OCI-LY7 (cell line): ENCODE data around the gene GALNT12. TPM values are rescaled to one million over a fixed set of nuclear protein-coding genes. Genes with fewer than 3 reads are reported as not detected.

Experiments
- BruUV-seq: library from RNA; stranded (reverse); fragments of 400-500 nt; replicated peaks from 2 replicates; lab custom pipeline; 2021; lab: Mats Ljungman, UMichigan
- CTCF ChIA-PET: fragments of 300-600 bp; sonication (Branson Sonifier 250); formaldehyde crosslinking; loops from one replicate; lab custom pipeline; 2022; ENCODE audit warnings: antibody characterized with exemption; ENCODE audit not compliant: unreplicated experiment; lab: Charles Lee
- POLR2A ChIA-PET: fragments of 300-600 bp; sonication (Branson Sonifier 250); formaldehyde crosslinking; loops from one replicate; lab custom pipeline; 2022; ENCODE audit warnings: antibody characterized with exemption; lab: Charles Lee
- DNase-seq: peaks from one replicate; pipeline ENCODE4 v3.0.0-alpha.2; 2015; ENCODE audit warnings: low spot score
- H2AFZ ChIP-seq: fragments of 200-600 bp; sonication (generic), shearing (Covaris generic); 2 replicates; pipeline ENCODE4 v1.6.1; 2014; ENCODE audit warnings: mild to moderate bottlenecking, antibody characterized with exemption, low read length, moderate library complexity
- H3K27ac ChIP-seq: fragments of 200-600 bp; sonication (generic); 2 replicates; pipeline ENCODE4 v1.5.1; 2014; ENCODE audit warnings: mixed run types, low read depth, mild to moderate bottlenecking, moderate library complexity, low read length, inconsistent platforms; ENCODE audit not compliant: poor library complexity, severe bottlenecking
- H3K36me3 ChIP-seq: fragments of 200-600 bp; sonication (generic); 2 replicates; pipeline ENCODE4 v1.6.1; 2014; ENCODE audit warnings: mild to moderate bottlenecking, antibody characterized with exemption, low read length, moderate library complexity, mixed read lengths; ENCODE audit not compliant: insufficient read depth
- H3K4me1 ChIP-seq: fragments of 200-600 bp; sonication (generic); 2 replicates; pipeline ENCODE4 v1.5.1; 2014; ENCODE audit warnings: mild to moderate bottlenecking, low read length; ENCODE audit not compliant: insufficient read depth, poor library complexity, severe bottlenecking
- H3K4me2 ChIP-seq: fragments of 200-600 bp; sonication (generic); 2 replicates; pipeline ENCODE4 v1.6.1; 2014; ENCODE audit warnings: mild to moderate bottlenecking, low read length
- H3K4me3 ChIP-seq: fragments of 200-600 bp; sonication (generic); 2 replicates; pipeline ENCODE4 v1.5.1; 2014; ENCODE audit warnings: mild to moderate bottlenecking, low read depth, low read length; ENCODE audit not compliant: poor library complexity, severe bottlenecking
- H3K79me2 ChIP-seq: fragments of 200-600 bp; sonication (generic); 2 replicates; pipeline ENCODE4 v1.6.1; 2016; ENCODE audit warnings: low read depth, mild to moderate bottlenecking, low read length, moderate library complexity, mixed read lengths; ENCODE audit not compliant: insufficient read depth
- H3K9me2 ChIP-seq: fragments of 200-600 bp; sonication (generic); 2 replicates; pipeline ENCODE4 v1.6.1; 2016; ENCODE audit warnings: mild to moderate bottlenecking, low read length, mixed read lengths; ENCODE audit not compliant: insufficient read depth
- H3K9me3 ChIP-seq: fragments of 200-600 bp; sonication (generic); 2 replicates; pipeline ENCODE4 v1.6.1; 2014; ENCODE audit warnings: mild to moderate bottlenecking, mixed run types, low read length, mixed read lengths
- H4K20me1 ChIP-seq: fragments of 200-600 bp; sonication (generic); 2 replicates; pipeline ENCODE4 v1.6.1; 2014; ENCODE audit warnings: mild to moderate bottlenecking, antibody characterized with exemption, low read length, moderate library complexity, mixed read lengths; ENCODE audit not compliant: insufficient read depth
- CTCF ChIP-seq: fragments of 200-600 bp; sonication (generic); conservative IDR thresholded peaks from 2 replicates; pipeline ENCODE4 v1.5.1; 2014; ENCODE audit warnings: mild to moderate bottlenecking, antibody characterized with exemption, low read length, moderate library complexity, mixed read lengths
- EZH2phosphoT487 ChIP-seq: fragments of 200-600 bp; sonication (generic); IDR thresholded peaks from 2 replicates; pipeline ENCODE4 v1.6.1; 2018; ENCODE audit warnings: low read depth, borderline replicate concordance, mild to moderate bottlenecking, mixed run types, antibody characterized with exemption, low read length, moderate library complexity, mixed read lengths
- intact Hi-C: fragments of 100-400 bp; cut with micrococcal nuclease; formaldehyde crosslinking; loops from one replicate; pipeline ENCODE4 v1.10.0; 2022; ENCODE audit not compliant: unreplicated experiment
- total RNA-seq, 2 experiments: library from RNA; depleted of rRNA in 1 of 2; stranded (reverse); fragments of >200 nt in 1 of 2; shearing (Covaris generic) in 1 of 2; gene quantifications; 2 replicates each; pipeline ENCODE4 v1.2.3, GENCODE V29; 2014 to 2022

Gene GALNT12
- total RNA-seq, 2 experiments from 2014 or later: 5.5 to 9.7 TPM

- no TSS peak for BruUV-seq
- no peak for DNase-seq
- ChIA-PET POLR2A (no interaction called here), CTCF (no interaction called here)
- Histone ChIP-seq H3K4me3 (no peak overlapping the region), H3K9me3 (no peaks in the 10 kb centered on the region), H3K36me3 (peaks cover 9% of the 10 kb centered on the region; the same call in 1 of the 2 replicates), H2AFZ (no peak overlapping the region), H4K20me1 (no peaks in the 10 kb centered on the region), H3K27ac (no peak overlapping the region), H3K9me2 (no peaks in the 10 kb centered on the region), H3K4me1 (no peaks in the 10 kb centered on the region), H3K79me2 (no peaks in the 10 kb centered on the region), H3K4me2 (no peak overlapping the region)
- TF ChIP-seq CTCF: no peak
- TF ChIP-seq EZH2phosphoT487: no peak
- intact Hi-C loops: no loop called here
Observed at GRCh38 chr9:98772364-98773155, 34.9 kb upstream of the GALNT12 start.

GRCh38 chr9:98773721-98774120, 33.7 kb upstream of the GALNT12 start:
- no TSS peak for BruUV-seq
- TF ChIP-seq CTCF (no peak; the same call in 1 of the 2 replicates), EZH2phosphoT487 (no peak)
- POLR2A ChIA-PET: interaction anchor here (0.6 to 0.7 kb wide), 2 partner anchors 420 to 1205 kb away, joined by 3 to 5 read pairs; no protein-coding TSS in a partner anchor

GRCh38 chr9:98774746-98775145, 32.7 kb upstream of the GALNT12 start:
- Histone ChIP-seq H3K9me2 (no peaks in the 10 kb centered on the region), H3K4me1 (no peaks in the 10 kb centered on the region), H3K36me3 (peaks cover 9% of the 10 kb centered on the region; the same call in 1 of the 2 replicates), H3K4me3 (no peak overlapping the region), H3K4me2 (no peak overlapping the region), H3K79me2 (no peaks in the 10 kb centered on the region), H2AFZ (no peak overlapping the region), H4K20me1 (no peaks in the 10 kb centered on the region), H3K9me3 (no peaks in the 10 kb centered on the region), H3K27ac (no peak overlapping the region)
- ChIA-PET POLR2A (interaction anchor here (0.7 to 1.0 kb wide), 2 partner anchors 27 to 51 kb away, joined by 3 read pairs; no protein-coding TSS in a partner anchor), CTCF (interaction anchor here (0.7 kb wide), 1 partner anchor 459 kb away, joined by 4 read pairs; no protein-coding TSS in a partner anchor)
- no peak for DNase-seq
- TF ChIP-seq CTCF: peak; percentile 76
- TF ChIP-seq EZH2phosphoT487: no peak
- intact Hi-C loops: no loop called here
- no TSS peak for BruUV-seq

More at GRCh38 chr9:98773721-98774120, 33.7 kb upstream of the GALNT12 start:
- Histone ChIP-seq H3K4me2 (no peak overlapping the region), H3K79me2 (no peaks in the 10 kb centered on the region), H3K4me3 (no peak overlapping the region), H4K20me1 (no peaks in the 10 kb centered on the region), H3K4me1 (no peaks in the 10 kb centered on the region), H3K27ac (no peak overlapping the region), H3K9me2 (no peaks in the 10 kb centered on the region), H3K36me3 (peaks cover 9% of the 10 kb centered on the region; the same call in 1 of the 2 replicates), H3K9me3 (no peaks in the 10 kb centered on the region), H2AFZ (no peak overlapping the region)
- no peak for DNase-seq
- CTCF ChIA-PET: no interaction called here
- intact Hi-C loops: no loop called here
